Heart right ventricle (tissue), 16 donors: ENCODE measurements around the gene CACNB2. TPM values are rescaled to one million over a fixed set of nuclear protein-coding genes. Genes with fewer than 3 reads are reported as not detected.
A peak's percentile ranks its signal among the peaks of the same experiment; 100 is the strongest.

ENCODE experiments used
- ATAC-seq, 8 donors: fragments of 200-7000 bp; cut with Tn5 transposase; one replicate each; pipeline ENCODE4 v1.9.1; 2020; ENCODE audit warnings: mild to moderate bottlenecking in 8 of 8, moderate library complexity in 8 of 8, moderate number of reproducible peaks in 1 of 8
- DNase-seq, 2 donors: peaks; one replicate each; pipeline ENCODE4 v3.0.0-alpha.2; 2020
- H3K27ac ChIP-seq, 10 donors: fragments of 200-600 bp; sonication (generic) in 2 of 10; one replicate each; pipeline versions ENCODE4 v1.5.0 to v1.8.0; 2020 to 2022; ENCODE audit warnings: mild to moderate bottlenecking in 3 of 10
- H3K27me3 ChIP-seq, 7 donors: fragments of 200-600 bp; one replicate each; pipeline ENCODE4 v1.8.0; 2021 to 2022; ENCODE audit warnings: mild to moderate bottlenecking in 2 of 7
- H3K36me3 ChIP-seq, 9 donors: fragments of 200-600 bp; sonication (generic) in 1 of 9; one replicate each; pipeline versions ENCODE4 v1.5.0 to v1.8.0; 2020 to 2022; ENCODE audit warnings: mild to moderate bottlenecking in 2 of 9
- H3K4me1 ChIP-seq, 9 donors: fragments of 200-600 bp; sonication (generic) in 1 of 9; one replicate each; pipeline versions ENCODE4 v1.5.0 to v1.8.0; 2020 to 2022; ENCODE audit warnings: mild to moderate bottlenecking in 4 of 9
- H3K4me3 ChIP-seq, 10 donors: fragments of 200-600 bp; sonication (generic) in 2 of 10; one replicate each; pipeline versions ENCODE4 v1.5.0 to v1.8.0; 2020 to 2022; ENCODE audit warnings: mild to moderate bottlenecking in 7 of 10, moderate library complexity in 2 of 10
- H3K9me3 ChIP-seq, 11 donors: fragments of 200-600 bp in 10 of 11; sonication (generic) in 2 of 11; one replicate each; pipeline versions ENCODE4 v1.5.0 to v1.8.0; 2013 to 2022; ENCODE audit warnings: mild to moderate bottlenecking in 2 of 11, control low read depth in 1 of 11, moderate library complexity in 1 of 11
- WGBS, 2 donors: extraction: QIAGEN DNeasy Blood & Tissue Kit; methylation state at CpG; one replicate each; pipeline ENCODE4 v1.1.7; 2013; ENCODE audit warnings: inconsistent platforms in 1 of 2; 5-methylcytosine and 5-hydroxymethylcytosine counted together
- intact Hi-C, 10 donors: fragments of 100-400 bp; cut with DNase I; formaldehyde crosslinking; loops; one replicate each; pipeline versions ENCODE4 v1.11.1 to v1.14.2; 2022
- polyA plus RNA-seq, 2 donors: library from polyadenylated mRNA; stranded (reverse); fragments of 200-250 nt; gene quantifications; one replicate each; pipeline ENCODE4 v1.2.3, GENCODE V29; 2013
- total RNA-seq, 10 donors: library from RNA; stranded (reverse); fragmentation: NEBNext Ultra II Directional in 3 of 10; extraction: Animal tissue kit (Norgen Biotek cat#: 25700) in 3 of 10; gene quantifications; one replicate each; pipeline versions ENCODE4 v1.2.1 to v1.2.4, GENCODE V29; 2021 to 2023
- TF ChIP-seq, protein P1 (sequence below), 9 donors: fragments of 200-600 bp; sonication (generic) in 2 of 9; IDR thresholded peaks; one replicate each; pipeline versions ENCODE4 v1.5.0 to v1.8.0; 2021 to 2022; ENCODE audit warnings: antibody characterized with exemption in 9 of 9, mild to moderate bottlenecking in 5 of 9, moderate library complexity in 1 of 9
- donor health status: Arrhythmogenic right ventricular cardiomyopathy.
- donor health status: ischemic (EF 13 %, LVEDD 7.1; RV severe dilation, severe dysfunction).
- donor health status: healthy with polysubstance abuse.
- donor health status: DM: no; HTN: yes; CAD: no.
- donor health status: DM: no; HTN: no; CAD: no.
- donor health status: ischemic (EF 25% LVEDD 6.9; RV normal size, moderate dysfunction).
- donor health status: ischemic (EF 25% LVEDD 5.7; RV mildly dilated, moderate dysfunction).
- donor health status: healthy.
- donor health status: DM: yes; HTN: yes; CAD: no.
- donor health status: Ischemic cardiomyopathy.
- donor health status: ischemic (EF 35%, LVEDD 5.7; RV mildly dilated, moderate dysfunction).
- donor health status: nonischemic (EF 11% LVEDD 7.7; RV severe dilation, severe dysfunction).
- donor health status: DM: yes; HTN: yes; CAD: no.
- donor health status: PGD.
- donor health status: ischemic (EF 29% LVEDD 5.4; RV normal size, mild dysfunction).
- donor health status: nonischemic (EF 23%, LVEDD 6.1; RV moderate dilation, normal function).

Gene CACNB2
- total and polyA plus RNA-seq, 12 donors, result 8.9 to 71.1 (median 36.7) TPM

DNA sequence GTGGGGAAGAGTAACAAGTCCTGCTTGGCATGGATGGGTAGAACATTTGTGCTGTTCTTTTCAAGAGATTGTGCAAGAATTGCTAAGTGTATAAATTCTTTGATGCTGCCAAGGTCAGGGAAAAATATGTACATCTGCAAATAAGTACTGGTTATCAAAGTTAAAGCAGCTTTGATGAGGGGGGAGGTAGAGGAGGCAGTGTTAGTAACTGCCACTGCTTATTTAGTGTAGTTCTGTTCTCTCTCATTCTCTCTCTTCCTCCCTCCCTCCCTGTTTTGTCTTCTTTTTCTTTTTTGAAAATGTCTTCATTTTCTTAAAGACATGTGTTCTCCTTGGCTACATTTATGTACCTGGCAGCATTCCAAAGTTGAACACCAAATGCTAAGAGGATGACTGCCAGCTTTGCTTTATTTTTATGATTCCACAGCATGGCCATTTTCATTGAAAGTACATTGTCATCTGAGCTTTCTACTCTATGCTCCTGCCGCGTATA is 18.6 kb downstream of the CACNB2 start:
- H3K36me3 ChIP-seq, result no peaks in the 10 kb centered on the region

DNA sequence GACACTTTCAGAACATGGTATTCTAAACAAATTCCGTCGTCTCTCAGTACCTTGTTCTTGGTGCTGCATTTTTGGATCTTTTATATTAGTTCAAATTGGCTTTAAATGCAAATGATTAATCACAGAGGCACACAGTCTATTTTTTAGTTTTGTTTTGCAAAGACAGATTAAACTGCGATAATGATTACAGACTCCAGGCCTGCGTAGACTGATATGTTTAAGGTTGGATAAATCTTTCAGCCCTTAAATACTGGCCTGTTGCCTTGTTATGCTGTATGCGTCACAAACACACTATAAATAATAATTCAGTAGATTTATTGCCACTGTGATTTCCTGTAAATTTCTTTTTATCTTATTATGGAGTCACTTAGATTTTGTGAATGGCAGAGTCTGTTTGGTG is 19.3 kb downstream of the CACNB2 start:
- H3K4me1 ChIP-seq, result peaks cover 0 to 23% (median 8%) of the 10 kb centered on the region in 9 donors
- TF ChIP-seq, protein P1, sequence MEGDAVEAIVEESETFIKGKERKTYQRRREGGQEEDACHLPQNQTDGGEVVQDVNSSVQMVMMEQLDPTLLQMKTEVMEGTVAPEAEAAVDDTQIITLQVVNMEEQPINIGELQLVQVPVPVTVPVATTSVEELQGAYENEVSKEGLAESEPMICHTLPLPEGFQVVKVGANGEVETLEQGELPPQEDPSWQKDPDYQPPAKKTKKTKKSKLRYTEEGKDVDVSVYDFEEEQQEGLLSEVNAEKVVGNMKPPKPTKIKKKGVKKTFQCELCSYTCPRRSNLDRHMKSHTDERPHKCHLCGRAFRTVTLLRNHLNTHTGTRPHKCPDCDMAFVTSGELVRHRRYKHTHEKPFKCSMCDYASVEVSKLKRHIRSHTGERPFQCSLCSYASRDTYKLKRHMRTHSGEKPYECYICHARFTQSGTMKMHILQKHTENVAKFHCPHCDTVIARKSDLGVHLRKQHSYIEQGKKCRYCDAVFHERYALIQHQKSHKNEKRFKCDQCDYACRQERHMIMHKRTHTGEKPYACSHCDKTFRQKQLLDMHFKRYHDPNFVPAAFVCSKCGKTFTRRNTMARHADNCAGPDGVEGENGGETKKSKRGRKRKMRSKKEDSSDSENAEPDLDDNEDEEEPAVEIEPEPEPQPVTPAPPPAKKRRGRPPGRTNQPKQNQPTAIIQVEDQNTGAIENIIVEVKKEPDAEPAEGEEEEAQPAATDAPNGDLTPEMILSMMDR (IDR thresholded peaks at IDR 0.05), result no peak
- no peak overlapping the region for H3K4me3 ChIP-seq
- DNase-seq (no peak), ATAC-seq (peak in 1 of 8 donors; percentile 47)
- peak overlapping the region in 4 of 10 donors; percentile 0 to 67 (median 19) for H3K27ac ChIP-seq
- intact Hi-C loops, result no loop called here
- 56 to 70% methylated on average over 5 of the region's 5 CpGs for WGBS, 2 donors
- no peaks in the 10 kb centered on the region for H3K36me3 ChIP-seq
- H3K9me3 ChIP-seq, result no peaks in the 10 kb centered on the region
- H3K27me3 ChIP-seq, result no peaks in the 10 kb centered on the region

More for the DNA sequence above, 18.6 kb downstream of the CACNB2 start:
- peak in 2 of 8 donors; percentile 39 to 59 for ATAC-seq
- Histone ChIP-seq H3K9me3 (no peaks in the 10 kb centered on the region), H3K4me1 (peaks cover 0 to 16% (median 4%) of the 10 kb centered on the region in 9 donors), H3K27me3 (no peaks in the 10 kb centered on the region), H3K4me3 (peak overlapping the region in 1 of 10 donors; percentile 14), H3K27ac (peak overlapping the region in 4 of 10 donors; percentile 0 to 67 (median 19))
- no peak for DNase-seq
- TF ChIP-seq, protein P1 (IDR thresholded peaks at IDR 0.05), result no peak
- 40 to 59% methylated on average over 2 of the region's 2 CpGs for WGBS, 2 donors
- intact Hi-C loops, result no loop called here

DNA sequence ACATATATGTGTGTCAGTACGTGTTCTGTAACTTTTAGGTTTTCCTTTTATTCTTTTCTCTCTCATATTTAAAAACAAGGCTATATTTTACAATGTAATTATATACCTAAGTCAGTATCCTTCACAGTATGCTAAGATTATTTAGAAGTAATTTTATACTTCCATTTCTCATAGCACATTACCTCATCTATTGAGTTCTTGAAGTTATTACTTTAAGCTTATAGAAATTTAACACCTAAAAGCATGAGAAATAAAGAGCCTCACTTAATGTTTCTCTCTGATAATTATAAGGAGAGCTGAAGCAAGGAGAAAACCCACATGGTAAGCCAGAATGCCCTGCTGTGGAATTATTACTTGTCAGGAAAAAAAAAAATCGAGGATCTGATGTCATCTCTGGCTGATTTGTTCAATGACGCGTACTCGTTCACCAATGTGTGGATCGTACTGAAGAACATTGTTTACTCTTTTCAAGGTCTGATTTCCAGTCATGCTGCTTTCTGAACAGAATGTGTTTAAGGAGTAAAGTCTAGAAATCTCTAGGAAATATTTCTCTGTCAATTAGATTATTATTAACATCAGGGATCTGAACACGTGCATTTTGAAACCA is 21.9 kb downstream of the CACNB2 start:
- H3K4me1 ChIP-seq, result peaks cover 0 to 24% (median 9%) of the 10 kb centered on the region in 9 donors
- 75 to 91% methylated on average over 7 of the region's 7 CpGs for WGBS, 2 donors
- TF ChIP-seq, protein P1 (IDR thresholded peaks at IDR 0.05), result no peak
- no peak overlapping the region for H3K4me3 ChIP-seq
- H3K9me3 ChIP-seq, result no peaks in the 10 kb centered on the region
- DNase-seq (no peak), ATAC-seq (no peak)
- no peaks in the 10 kb centered on the region for H3K27me3 ChIP-seq
- intact Hi-C loops, result no loop called here
- H3K27ac ChIP-seq, result no peak overlapping the region
- H3K36me3 ChIP-seq, result no peaks in the 10 kb centered on the region

DNA sequence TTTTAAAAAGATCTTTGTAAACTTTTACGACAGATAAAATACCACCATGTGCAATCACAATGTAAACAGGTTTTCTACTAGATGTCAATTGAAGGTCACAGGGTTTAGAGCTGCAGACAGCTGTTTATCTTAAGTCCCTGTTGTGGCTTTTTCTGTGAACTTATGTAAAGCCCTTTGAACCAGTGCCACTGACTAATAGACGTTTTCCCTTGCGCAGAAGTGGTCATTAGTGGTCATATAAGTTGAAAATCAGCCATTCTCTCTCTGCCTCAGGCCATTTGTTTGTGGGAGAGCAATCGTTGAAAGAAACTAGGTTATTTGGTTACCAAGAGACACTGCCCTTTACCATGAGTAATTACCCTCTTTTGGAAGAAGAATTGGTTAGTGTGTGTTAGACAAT is 23.9 kb downstream of the CACNB2 start:
- no peaks in the 10 kb centered on the region for H3K27me3 ChIP-seq
- H3K4me3 ChIP-seq, result no peak overlapping the region
- peak overlapping the region in 1 of 10 donors; percentile 46 for H3K27ac ChIP-seq
- no peaks in the 10 kb centered on the region for H3K9me3 ChIP-seq
- DNase-seq, result no peak
- no peak for ATAC-seq
- 40 to 45% methylated on average over 4 of the region's 4 CpGs for WGBS, 2 donors
- peaks cover 0 to 19% (median 8%) of the 10 kb centered on the region in 9 donors for H3K4me1 ChIP-seq
- intact Hi-C loops, result no loop called here
- no peaks in the 10 kb centered on the region for H3K36me3 ChIP-seq
- TF ChIP-seq, protein P1 (IDR thresholded peaks at IDR 0.05), result no peak
